NCI-H510A treated with DMSO at 0.1 percent for 48 hours (cell line): ENCODE results near the gene KRIT1.

Experiments used
- DNase-seq: peaks from one replicate; lab custom pipeline; 2025; lab: John Stamatoyannopoulos, UW

Gene KRIT1

GRCh38 chr7:92150450-92151017, 95.2 kb downstream of the KRIT1 start:
- no peak for DNase-seq

GRCh38 chr7:92149736-92150239, 95.9 kb downstream of the KRIT1 start:
- DNase-seq, result no peak
